ENCODE data around the gene ZNF292. TPM values are rescaled to one million over a fixed set of nuclear protein-coding genes. Genes with fewer than 3 reads are reported as not detected.

Gene ZNF292
- total RNA-seq, 4 donors from 2014 or later, result 35.5 to 48.3 (median 43.9) TPM

DNA sequence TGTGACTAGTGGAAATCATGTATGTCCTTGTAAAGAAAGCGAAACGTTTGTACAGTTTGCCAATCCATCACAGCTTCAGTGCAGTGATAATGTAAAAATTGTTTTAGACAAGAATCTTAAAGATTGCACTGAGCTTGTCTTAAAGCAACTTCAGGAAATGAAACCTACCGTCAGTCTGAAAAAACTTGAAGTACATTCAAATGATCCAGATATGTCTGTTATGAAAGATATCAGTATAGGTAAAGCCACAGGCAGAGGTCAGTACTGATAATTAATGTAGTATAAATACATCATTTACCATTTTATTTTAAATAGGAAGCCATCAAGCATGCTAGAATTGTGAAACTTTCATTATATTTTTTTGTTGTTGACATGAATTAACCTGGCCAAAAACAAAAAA, 106.2 kb downstream of the ZNF292 start:
- Histone ChIP-seq H3K36me3 (peaks cover 0 to 21% (median 0%) of the 10 kb centered on the region in 3 donors), H3K27me3 (no peaks in the 10 kb centered on the region), H3K27ac (no peak overlapping the region), H3K4me1 (no peaks in the 10 kb centered on the region), H3K4me3 (no peak overlapping the region), H3K9me3 (peaks cover 0 to 7% (median 0%) of the 10 kb centered on the region in 4 donors)
- WGBS, 2 donors, result 71 to 91% methylated on average over 3 of the region's 3 CpGs
- DNase-seq (ENCODE audit: low spot score in 2 of 2), result no peak
- TF ChIP-seq POLR2A (IDR thresholded peaks at IDR 0.05), result no peak
- TF ChIP-seq, protein P1, sequence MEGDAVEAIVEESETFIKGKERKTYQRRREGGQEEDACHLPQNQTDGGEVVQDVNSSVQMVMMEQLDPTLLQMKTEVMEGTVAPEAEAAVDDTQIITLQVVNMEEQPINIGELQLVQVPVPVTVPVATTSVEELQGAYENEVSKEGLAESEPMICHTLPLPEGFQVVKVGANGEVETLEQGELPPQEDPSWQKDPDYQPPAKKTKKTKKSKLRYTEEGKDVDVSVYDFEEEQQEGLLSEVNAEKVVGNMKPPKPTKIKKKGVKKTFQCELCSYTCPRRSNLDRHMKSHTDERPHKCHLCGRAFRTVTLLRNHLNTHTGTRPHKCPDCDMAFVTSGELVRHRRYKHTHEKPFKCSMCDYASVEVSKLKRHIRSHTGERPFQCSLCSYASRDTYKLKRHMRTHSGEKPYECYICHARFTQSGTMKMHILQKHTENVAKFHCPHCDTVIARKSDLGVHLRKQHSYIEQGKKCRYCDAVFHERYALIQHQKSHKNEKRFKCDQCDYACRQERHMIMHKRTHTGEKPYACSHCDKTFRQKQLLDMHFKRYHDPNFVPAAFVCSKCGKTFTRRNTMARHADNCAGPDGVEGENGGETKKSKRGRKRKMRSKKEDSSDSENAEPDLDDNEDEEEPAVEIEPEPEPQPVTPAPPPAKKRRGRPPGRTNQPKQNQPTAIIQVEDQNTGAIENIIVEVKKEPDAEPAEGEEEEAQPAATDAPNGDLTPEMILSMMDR (IDR thresholded peaks at IDR 0.05), result no peak
- TF ChIP-seq EP300 (IDR thresholded peaks at IDR 0.05), result no peak

DNA sequence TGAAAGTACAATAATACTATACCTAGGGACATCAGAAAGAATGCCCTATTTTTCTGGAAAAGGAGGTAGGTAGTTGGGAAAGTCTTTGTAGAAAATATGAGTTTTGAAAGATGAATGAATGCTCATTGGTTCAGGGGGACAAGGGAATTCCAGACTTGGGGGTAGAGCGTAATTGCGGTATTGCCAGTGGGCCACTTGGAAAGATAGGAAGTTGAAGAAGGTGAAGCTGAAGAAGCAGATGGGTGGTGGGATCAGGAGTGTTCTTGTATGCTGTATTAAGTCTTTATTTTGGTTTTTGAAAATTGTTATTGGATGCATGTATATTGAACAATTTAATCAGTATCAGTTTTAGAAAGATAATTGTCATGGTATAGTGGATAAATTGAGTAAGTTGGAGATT, 109.1 kb downstream of the ZNF292 start:
- H3K36me3 ChIP-seq, result peaks cover 0 to 16% (median 0%) of the 10 kb centered on the region in 3 donors
- no peak for TF ChIP-seq EP300 (IDR thresholded peaks at IDR 0.05)
- TF ChIP-seq, protein P1 (IDR thresholded peaks at IDR 0.05), result no peak
- TF ChIP-seq POLR2A (IDR thresholded peaks at IDR 0.05), result no peak
- no peaks in the 10 kb centered on the region for H3K4me1 ChIP-seq
- no peak overlapping the region for H3K27ac ChIP-seq
- H3K4me3 ChIP-seq, result no peak overlapping the region
- peaks cover 0 to 7% (median 0%) of the 10 kb centered on the region in 4 donors for H3K9me3 ChIP-seq
- 75 to 99% methylated on average over 2 of the region's 2 CpGs for WGBS, 2 donors
- DNase-seq (ENCODE audit: low spot score in 2 of 2), result no peak
- H3K27me3 ChIP-seq, result no peaks in the 10 kb centered on the region

DNA sequence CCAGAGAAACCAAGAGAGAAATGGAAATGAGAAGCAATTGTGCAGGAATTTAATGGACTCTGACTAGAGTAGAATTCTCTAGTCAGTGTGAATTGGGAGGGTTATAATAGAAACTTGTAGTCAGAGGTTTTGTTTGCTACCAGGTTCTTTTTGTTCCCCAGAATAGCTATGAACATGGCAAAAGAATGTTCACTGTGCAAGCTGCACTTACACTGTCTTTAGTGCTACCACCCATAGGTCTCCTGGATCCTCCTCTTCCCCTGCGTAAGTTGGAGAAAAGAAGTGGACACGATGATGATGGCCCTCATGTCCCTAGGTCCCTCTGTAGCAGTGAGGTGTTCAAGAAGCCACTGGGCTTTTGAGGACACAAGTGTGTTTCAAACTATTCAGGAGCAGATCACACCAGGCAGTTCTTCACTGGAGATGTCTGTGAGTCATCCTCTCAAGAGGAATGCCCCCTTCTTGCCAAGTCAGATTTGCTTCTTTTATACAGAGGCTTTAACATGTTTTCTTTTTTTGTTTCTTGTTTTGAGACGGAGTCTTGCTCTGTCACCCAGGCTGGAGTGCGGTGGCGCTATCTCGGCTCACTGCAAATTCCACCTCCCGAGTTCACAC, 119.4 kb downstream of the ZNF292 start:
- WGBS, 2 donors, result 85 to 89% methylated on average over 7 of the region's 7 CpGs
- TF ChIP-seq, protein P1 (IDR thresholded peaks at IDR 0.05), result no peak
- no peak for TF ChIP-seq EP300 (IDR thresholded peaks at IDR 0.05)
- Histone ChIP-seq H3K36me3 (no peaks in the 10 kb centered on the region), H3K4me3 (no peak overlapping the region), H3K9me3 (no peaks in the 10 kb centered on the region), H3K27ac (no peak overlapping the region), H3K4me1 (no peaks in the 10 kb centered on the region), H3K27me3 (no peaks in the 10 kb centered on the region)
- no peak for DNase-seq (ENCODE audit: low spot score in 2 of 2)

DNA sequence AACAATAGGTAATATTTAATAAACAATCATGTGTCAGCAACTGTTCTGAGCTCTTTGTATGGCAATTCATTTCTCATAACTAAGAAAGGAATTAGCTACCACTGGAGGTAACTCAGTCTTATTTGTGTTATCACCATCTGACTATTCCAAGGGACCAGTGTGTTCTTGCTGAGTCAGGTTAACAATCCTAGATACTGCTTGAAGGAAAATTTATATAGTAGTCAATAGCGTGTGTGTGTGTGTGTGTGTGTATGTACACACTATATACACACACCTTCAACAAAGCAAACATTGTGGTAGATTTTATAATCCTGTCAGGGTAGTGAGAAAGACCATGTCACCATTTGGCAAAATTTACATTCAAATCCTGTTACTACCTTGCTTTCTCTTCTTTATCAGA, 121.3 kb downstream of the ZNF292 start:
- H3K27me3 ChIP-seq, result no peaks in the 10 kb centered on the region
- TF ChIP-seq, protein P1 (IDR thresholded peaks at IDR 0.05), result no peak
- TF ChIP-seq EP300 (IDR thresholded peaks at IDR 0.05) (no peak), POLR2A (IDR thresholded peaks at IDR 0.05) (no peak)
- no peak overlapping the region for H3K4me3 ChIP-seq
- no peaks in the 10 kb centered on the region for H3K4me1 ChIP-seq
- WGBS, 2 donors, result 25 to 87% methylated on average over 1 of the region's 1 CpG
- H3K27ac ChIP-seq, result no peak overlapping the region
- H3K9me3 ChIP-seq, result no peaks in the 10 kb centered on the region
- no peaks in the 10 kb centered on the region for H3K36me3 ChIP-seq
- DNase-seq (ENCODE audit: low spot score in 2 of 2), result no peak

DNA sequence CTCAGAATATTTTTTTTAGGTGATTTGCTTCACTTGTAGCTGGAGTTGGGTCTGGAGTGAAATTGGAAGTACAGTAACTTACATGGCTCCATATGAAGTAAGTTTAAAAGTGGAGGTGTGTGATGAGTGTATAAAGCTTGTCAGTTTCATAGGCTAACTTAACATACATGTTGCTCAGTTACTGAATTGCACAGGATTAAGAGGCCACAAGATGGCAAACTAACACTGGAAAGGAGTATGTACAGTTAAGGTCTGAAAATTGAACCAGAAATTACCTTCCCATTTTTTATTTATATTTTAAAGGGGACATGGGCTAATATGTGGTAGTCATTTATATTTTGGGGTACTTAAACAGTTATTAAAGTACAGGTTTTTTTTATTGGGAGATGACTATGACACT, 121.8 kb downstream of the ZNF292 start:
- no peak for DNase-seq (ENCODE audit: low spot score in 2 of 2)
- Histone ChIP-seq H3K4me1 (no peaks in the 10 kb centered on the region), H3K27ac (no peak overlapping the region), H3K9me3 (no peaks in the 10 kb centered on the region), H3K36me3 (no peaks in the 10 kb centered on the region), H3K4me3 (no peak overlapping the region), H3K27me3 (no peaks in the 10 kb centered on the region)
- TF ChIP-seq, protein P1 (IDR thresholded peaks at IDR 0.05), result no peak
- TF ChIP-seq POLR2A (IDR thresholded peaks at IDR 0.05), result no peak
- no peak for TF ChIP-seq EP300 (IDR thresholded peaks at IDR 0.05)

Data from tibial nerve (tissue), 4 donors.